Measurements from ENCODE around the gene ETFA.

DNA sequence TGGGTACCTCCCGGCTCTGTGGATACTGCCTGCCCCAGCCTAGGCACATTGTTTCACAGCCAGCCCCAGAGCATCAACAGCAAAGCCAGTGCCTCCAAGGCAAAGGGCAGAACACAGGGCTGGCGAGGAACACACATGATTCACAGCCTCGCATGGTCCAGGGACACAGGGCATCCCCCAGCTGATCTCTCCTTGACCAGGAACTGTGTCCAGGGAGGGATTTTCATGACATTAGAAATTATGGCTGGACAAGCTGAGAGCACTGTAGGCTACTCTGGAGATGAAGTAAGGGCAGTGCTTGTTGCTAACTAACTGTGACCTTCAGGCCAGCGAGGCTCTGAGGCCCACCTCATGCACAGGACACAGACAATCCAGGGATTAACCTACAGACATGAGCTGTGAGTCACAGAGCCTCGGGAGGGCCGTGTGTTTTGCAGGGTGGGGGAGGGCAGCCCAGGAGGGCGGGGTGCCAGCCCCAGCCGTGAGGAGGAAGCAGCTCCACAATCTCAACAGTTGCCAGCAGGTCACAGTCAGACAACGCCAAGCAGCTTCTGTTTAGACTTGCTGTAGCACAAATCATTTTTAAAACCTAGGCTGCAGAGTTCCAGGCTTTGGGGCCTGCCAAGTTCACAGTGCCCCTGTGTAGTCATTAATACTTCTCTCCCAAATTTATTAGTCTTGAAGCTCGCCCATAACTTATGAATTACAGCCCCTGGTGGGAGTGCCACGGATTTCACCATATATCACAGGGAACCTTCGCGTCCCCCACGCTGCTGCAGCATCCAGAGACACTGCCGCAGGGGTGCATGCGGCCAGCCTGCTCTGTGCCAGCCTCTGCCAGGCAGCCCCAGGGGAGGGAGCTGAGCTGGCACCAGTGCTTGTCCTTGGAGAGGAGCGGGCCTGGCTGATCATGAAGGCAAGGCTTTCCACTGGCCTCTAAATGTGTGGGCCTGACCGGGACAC is 114.7 kb downstream of the ETFA start:
- TF ChIP-seq, protein P1, sequence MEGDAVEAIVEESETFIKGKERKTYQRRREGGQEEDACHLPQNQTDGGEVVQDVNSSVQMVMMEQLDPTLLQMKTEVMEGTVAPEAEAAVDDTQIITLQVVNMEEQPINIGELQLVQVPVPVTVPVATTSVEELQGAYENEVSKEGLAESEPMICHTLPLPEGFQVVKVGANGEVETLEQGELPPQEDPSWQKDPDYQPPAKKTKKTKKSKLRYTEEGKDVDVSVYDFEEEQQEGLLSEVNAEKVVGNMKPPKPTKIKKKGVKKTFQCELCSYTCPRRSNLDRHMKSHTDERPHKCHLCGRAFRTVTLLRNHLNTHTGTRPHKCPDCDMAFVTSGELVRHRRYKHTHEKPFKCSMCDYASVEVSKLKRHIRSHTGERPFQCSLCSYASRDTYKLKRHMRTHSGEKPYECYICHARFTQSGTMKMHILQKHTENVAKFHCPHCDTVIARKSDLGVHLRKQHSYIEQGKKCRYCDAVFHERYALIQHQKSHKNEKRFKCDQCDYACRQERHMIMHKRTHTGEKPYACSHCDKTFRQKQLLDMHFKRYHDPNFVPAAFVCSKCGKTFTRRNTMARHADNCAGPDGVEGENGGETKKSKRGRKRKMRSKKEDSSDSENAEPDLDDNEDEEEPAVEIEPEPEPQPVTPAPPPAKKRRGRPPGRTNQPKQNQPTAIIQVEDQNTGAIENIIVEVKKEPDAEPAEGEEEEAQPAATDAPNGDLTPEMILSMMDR (IDR thresholded peaks at IDR 0.05), result peak in 1 of 5 experiments; percentile 26
- no peak for TF ChIP-seq EP300 (IDR thresholded peaks at IDR 0.05; ENCODE audit: low read depth)
